NCI-H748 treated with DMSO at 0.1 percent for 48 hours (cell line): ENCODE data around the gene ATP1A4.
"Not testable (repeated sequence)": the region's sequence is repeated elsewhere in the genome, so short reads cannot be mapped to it uniquely, and the experiment has no call there.

Source experiments
- DNase-seq: peaks from one replicate; lab custom pipeline; 2025; lab: John Stamatoyannopoulos, UW

ATP1A4 gene

DNA sequence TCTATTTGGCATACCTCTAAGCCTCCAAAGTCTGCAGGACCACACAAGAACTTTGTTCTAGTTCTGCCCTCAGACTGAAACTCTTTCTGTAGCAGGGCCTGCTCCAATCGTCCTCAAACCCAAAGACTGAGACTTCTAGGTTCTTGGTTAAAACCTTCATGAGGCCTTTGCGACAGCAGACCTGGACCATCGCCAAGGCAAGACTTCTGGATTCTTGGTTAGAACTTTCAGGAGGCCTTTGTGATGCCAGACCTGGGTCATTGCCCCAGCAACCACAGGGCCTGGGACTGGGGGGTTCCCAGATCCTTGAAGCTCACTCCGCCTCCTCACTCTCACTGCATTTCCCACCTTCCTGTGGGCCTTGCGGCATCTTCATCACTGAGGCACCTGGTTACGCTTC is at the start of gene ATP1A4:
Gene ATP1A4, plus strand, starts transcription at position 301 of the 400 bp plus-strand sequence. CDS start 438 bp downstream, outside the sequence.
- no peak for DNase-seq

DNA sequence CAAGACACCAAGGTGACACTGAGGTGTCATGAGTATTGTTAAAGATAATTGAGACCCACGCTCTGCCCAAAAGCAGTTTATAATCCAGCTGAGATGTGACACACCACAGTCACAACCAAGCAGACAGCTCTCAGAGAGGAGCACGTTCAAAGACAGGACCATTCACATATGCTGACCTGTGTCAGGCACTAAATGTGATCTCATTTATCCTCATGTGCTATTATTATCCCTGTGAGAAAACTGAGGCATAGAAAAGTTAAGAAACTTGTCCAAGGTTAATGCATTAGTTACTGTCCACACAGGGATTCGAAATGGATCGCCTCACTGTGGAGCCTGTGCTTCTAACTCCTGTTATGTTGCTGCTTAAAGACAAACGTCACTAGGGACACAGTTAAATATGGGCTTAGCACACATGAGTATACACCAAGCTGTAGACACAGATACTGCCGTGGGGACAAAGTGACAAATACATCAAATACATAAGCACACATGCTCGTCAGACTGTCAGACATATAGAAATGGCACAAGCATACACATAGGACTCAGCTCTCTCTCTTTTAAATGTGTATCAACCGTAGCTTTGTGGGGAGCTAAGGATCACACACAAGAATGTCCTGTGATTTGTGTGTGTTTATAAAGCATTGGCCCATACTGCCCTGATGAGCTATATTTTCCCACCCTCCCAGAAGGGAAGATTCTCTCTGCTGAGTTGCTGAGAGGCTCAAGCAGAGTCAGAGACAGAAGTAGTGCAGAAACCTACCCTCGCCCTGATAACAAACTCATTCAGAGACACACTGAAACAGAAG is 49.5 kb upstream of the ATP1A4 start:
- no peak for DNase-seq

DNA sequence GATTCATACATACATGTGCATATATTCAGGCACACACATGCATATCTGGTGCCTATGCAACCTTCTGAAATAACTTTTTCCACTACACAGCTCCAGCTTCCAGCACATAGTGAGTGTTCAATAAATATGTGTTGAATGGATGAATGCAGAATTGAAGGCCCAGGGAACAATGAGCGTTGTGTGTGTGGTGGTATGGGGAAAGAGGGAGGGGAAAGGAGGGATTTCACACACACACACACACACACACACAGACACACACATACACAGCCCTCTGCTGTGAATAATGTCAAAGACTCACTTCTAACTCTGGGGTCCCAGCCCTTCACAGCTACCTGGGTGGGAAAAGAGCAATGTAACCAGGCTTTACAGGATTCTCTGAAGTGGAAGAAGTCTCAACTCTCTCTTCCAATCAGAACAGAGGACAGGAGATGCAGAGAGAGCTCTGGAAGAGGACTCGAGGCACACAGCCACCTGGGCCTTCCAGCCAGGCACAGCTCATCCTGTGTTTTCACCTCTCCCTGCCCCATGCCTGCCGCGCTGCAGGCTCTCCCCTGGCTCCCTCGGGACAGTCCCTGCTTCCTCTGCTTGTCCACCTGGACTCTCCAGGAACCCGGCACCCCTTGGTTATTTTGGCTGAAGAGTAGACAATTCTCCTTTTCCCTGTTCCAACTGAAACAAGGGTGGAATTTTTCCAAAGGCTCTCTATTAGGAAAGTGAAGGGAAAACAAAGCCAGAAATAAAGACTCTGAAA is 47.6 kb upstream of the ATP1A4 start:
- DNase-seq, result no peak

DNA sequence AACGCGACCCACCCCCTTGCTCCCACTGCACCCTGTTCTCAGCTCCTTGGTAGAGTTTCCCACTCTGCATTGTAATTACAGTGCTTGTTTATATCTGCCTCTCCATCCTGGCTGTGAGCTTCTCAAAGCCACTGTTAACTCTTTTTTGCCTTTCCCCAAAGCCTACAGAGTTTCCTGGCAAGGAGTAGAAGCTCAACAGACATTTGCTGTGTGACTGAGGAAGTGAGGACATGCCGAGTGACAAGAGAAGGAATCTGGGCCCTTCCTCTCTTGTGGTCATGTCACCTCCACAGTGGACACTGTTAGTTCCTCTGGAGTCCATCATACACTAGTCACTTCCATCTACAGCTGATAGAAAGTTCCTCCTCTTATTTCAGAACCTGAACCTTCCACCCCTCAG is 46.9 kb upstream of the ATP1A4 start:
- DNase-seq, result no peak

DNA sequence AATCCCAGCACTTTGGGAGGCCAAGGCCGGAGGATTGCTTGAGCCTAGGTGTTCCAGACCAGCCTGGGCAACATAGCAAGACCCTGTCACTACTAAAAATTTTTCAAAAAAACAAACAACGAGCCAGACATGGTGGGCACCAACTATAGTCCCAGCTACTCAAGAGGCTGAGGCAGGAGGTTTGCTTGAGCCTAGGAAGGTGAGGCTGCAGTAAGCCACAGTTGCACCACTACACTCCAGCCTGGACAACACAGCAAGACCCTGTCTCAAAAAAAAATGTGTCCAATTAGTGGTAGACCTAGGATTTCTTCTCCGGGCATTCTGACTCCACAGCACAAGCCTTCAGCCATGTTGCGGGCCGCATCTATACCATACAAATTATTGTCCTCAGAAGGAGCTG is 46.2 kb upstream of the ATP1A4 start:
- no peak for DNase-seq

DNA sequence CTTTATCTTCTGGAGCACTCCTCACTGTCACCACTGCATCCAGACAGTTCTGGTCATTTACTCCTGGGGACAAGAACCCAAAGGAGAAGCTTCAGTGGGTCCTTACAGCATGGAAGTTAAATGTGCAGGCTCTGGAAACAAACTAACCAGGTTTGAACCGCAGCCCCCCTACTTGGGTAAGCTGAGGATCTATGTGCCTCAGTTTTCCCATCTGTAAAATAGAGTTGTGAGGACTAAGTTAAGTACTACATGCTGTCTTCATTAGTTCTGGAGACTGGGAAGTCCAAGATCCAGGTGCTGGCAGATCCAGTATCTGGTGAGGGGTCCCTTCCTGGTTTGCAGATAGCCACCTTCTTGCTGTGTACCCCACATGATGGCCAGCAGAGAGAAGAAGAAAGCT is 43.9 kb upstream of the ATP1A4 start:
- DNase-seq, result no peak

DNA sequence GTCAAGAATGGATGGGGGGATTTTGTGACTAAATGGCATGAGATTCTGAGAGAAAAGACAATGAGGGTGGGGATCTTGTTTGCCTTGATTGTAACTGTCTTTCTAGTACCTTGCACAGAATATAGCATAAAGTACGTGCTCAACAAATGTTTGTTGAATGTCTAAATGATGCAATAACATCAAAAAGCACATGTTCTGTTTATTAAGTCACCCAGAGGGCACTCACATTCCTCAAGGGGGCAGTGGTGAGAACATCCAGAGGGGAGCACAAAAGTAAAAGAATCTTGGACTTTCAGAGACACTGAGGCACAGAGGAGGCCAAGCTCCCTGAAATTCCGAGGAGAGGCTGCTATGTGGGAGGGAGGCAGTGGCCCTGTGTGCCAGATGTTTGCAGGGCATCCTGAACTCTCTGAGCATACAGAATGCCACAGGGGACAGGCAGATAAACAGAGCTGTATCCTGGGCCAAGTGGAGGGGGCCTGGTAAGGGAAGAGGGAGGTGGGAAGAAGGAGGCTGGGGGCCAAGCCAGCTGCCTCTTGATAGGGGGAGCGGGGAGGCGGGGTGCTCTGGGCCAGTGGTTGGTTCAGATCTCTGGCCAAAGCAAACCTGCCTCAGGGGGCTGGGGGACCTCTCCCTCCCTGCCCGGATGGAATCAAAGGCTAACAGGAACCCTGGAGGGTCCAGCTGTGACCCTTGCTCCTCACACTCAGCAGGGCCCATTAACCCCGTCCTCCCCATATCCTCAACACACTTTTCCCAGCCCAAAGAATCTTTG is 42.3 kb upstream of the ATP1A4 start:
- DNase-seq, result no peak

DNA sequence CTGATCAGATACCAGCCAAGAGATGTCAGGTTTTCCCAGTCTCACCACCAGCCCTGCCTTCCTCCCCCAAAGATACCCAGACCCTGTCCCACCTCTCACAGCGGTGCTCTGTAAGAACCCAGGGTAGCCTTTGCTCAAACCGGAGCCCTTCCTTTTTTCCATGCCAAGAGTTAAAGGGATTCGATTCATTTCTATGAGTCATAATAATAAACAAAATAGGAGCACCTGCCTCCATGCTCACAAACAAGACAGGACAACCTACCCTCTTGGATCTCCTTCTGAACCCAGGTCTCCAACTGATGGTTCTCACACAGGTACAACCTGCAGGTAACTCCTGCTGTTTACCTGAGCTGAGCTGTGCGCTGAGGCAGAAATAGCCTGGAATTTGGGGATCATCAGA is 41.7 kb upstream of the ATP1A4 start:
- DNase-seq, result no peak

DNA sequence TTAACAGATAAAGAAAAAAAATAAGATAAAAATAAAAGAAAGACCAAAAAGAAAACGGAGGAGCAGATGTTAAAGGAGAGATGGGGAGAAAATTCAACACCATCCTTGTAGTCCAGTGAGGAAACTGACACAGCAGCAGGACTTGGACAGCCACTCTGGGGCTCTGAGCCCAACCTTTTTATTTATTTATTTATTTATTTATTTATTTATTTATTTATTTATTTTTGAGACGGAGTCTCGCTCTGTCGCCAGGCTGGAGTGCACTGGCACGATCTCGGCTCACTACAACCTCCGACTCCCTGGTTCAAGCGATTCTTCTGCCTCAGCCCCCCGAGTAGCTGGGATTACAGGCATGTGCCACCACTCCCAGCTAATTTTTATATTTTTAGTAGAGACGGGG is 39.9 kb upstream of the ATP1A4 start:
- not testable (repeated sequence) for DNase-seq

DNA sequence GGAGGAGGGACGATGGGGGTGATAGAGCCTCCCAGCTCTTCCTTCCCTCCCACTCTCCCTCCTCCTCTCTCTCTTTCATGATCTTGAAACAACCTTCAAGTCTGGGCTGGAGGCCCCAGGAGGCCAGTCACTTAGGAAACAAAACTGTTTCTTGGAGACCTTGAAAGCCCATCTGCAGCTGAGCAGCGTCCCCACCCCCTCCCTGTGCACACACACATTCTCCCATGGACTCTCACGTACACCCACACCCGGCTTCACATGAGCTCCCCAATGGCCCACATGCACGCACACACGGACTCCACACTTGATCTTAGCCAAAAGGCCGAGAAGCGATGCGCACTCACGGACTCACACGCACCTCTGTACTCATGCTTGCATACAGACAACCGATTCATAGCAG is 39.0 kb upstream of the ATP1A4 start:
- DNase-seq, result no peak

DNA sequence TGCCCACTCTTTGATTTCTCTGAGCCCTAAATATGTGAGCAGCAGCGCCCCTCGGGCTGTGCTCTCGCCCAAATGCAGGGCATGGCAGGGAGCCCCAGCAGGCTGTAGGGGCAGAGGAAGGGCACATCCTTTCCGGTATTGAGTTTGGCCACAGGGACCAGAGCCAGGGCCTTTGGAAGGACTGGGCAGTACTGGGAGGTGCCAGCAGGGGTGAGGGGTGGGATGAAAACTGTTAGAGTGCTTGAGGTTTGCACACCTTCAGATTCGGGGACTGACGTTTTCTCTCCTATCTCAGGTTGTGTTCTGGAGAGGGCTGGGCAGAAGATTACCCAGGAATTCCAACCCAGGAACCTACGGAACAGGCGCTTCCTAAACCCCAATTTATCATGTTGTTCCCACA is 38.0 kb upstream of the ATP1A4 start:
- DNase-seq, result no peak

DNA sequence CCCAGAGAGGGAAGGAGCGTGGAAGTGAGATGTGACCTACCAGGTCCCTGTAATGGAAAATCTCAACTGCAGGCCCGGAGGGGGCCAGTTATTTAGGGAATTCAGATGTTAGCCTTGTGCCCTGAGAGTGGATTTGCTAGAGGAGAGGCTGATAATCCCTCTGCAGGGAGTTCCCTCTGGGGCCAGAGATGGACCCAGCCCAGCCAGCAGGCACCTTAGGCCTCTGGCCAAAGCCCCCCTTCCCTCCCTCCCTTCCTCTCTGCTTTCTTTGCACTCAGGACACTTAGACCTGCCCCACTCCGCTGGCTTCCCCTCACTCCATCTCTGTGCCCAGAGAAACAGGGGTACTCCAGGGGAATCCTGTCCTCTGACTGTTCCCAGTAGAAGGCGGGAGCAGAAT is 37.3 kb upstream of the ATP1A4 start:
- no peak for DNase-seq

DNA sequence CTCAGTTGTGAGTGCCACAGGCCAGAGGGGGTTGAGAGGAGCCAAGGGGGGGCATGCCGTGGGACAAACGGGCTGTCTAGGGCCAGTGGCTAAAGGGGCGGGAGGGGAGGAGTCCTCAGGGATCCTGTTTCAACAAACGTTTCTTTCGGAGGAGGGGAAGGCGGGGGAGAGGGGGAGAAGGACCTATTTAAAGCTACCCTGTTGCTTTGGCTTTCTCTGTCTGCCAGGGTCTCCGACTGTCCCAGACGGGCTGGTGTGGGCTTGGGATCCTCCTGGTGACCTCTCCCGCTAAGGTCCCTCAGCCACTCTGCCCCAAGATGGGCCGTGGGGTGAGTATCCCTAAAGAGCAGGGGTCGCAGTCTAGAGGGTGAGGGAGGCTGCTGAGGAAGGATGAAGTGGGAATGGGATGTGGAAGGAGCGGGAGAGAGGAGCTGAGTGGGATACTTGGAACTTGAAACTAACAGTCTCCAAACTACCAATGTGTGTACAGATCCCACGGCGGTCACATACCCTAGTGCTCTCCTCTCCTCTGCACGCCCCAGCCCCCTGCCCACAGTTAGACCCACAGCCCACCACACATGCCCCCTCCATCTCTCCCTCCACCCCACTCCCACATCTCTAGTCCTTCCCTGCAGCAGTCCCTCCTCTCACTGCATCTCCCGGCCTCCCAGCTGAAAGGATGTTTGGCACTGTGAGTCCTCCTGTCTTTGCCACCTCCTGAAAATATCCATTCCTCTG is 35.7 kb upstream of the ATP1A4 start, which contains the start of gene ATP1A2:
Gene ATP1A2, plus strand, starts transcription at position 215 of the 738 bp plus-strand sequence. Its CDS starts 103 bp downstream, at position 318.
- no peak for DNase-seq

DNA sequence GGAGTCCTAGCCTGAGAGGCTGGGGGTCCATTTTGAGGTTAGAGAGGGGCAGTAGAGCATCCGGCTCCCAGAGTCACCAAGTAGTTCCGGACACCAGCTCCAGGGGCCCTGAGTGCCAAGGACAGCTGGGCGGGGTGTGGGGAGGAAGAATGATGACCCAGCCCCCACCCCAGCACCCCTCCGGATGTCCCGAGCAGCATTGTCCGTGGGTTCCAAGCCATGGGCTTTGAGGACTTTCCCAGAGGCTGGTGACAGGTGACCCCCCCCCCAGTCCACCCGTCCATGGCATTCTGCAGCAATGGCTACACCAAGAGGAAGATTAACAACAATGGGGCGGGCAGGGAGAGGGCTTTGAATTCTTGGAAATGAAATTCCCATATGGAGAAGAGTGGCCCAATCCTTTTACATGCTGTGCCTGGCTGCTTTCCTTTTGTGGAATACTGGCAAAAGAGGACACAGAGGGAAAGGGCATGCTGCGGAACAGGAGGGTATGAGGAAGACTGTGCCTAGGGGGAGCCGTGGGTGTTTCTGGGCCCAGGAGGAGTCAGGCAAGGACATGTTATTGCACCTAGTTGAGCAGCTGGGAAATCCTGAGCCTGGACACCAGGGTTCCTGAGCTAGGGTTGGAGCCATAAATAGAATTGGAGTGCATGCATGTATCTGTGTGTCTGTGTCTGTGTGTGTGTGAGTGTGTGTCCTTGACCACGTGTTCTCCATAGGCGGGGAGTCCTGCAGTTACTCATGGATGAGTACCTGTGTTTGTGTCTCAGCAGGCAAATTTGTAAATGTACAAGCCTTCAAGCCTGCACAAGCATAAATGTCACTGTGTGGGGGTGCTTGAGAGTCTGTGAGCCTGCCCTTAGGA is 34.9 kb upstream of the ATP1A4 start:
- DNase-seq, result no peak

DNA sequence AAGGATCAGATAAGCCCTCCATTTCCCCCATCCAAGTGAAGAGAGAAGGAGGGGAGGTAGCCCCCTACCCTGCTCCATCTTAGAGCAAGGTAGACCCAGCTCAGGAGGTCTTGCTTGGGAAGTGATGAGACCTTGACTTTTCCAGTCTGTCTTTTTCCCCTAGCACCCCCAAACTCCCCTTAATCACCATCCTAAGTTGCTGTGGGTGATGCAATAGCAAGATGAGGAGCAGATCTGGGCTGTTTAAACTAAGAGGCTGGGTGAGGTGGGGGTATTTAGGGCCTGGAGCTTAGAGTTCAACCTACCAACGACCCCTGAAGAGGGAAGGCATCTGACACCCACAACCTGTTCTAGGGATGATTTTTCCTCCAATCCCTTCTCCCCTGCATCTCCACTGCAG is 34.1 kb upstream of the ATP1A4 start:
- no peak for DNase-seq

DNA sequence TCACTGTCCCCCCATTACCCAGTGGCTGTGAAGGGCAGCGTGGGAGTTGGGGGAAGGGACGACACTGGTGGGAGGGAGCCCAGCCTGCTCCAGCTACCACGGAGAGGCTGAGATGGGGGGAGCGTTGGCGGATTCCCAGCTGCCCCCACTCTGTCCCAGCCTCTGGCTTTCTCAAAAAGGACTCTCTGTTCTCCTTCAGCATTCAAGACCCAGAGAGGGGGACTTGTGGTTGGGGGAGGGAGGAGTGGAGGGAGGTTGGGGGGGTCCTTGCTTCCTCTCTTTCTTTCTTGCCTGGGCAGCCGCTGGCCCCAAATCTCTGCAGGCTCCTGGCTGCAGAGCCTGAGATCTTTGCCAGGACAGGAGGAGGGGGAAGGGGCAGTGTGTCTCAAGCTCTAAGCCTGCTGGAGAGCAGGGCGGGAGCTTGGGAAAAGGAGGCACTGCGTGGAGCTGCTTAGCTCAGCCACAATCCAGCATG is 33.7 kb upstream of the ATP1A4 start:
- no peak for DNase-seq

DNA sequence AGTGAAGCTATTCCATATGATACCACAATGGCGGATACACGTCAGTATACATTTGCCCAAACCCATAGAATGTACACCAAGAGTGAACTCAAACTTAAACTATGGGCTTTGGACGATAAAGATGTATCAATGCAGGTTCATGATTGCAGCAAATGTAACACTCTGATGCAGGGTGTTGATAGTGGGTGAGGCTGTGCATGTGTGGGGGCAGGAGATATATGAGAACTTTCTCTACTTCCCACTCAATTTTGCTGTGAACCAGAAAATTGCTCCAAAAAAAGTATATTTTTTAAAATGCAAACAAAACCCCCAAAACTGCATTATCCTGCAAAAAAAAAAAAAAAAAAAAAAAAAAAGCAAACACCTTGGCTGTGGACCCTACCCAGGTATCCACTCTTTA is 32.5 kb upstream of the ATP1A4 start:
- DNase-seq, result no peak

DNA sequence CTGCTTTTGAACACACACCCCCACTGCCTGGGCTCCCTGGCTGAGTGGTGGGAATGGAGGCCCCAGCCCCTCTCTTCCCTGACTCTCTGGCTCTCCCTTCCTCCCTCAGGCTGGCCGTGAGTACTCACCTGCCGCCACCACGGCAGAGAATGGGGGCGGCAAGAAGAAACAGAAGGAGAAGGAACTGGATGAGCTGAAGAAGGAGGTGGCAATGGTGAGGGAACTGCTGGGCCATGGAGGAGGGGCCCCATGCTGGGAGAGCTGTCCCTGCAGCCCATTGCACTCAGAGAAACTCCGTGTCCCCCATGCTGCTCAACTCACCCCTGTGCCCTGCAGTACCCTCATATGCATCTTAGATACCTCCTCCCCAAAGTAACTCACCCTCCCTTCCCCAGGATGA is 30.6 kb upstream of the ATP1A4 start:
- DNase-seq, result no peak

DNA sequence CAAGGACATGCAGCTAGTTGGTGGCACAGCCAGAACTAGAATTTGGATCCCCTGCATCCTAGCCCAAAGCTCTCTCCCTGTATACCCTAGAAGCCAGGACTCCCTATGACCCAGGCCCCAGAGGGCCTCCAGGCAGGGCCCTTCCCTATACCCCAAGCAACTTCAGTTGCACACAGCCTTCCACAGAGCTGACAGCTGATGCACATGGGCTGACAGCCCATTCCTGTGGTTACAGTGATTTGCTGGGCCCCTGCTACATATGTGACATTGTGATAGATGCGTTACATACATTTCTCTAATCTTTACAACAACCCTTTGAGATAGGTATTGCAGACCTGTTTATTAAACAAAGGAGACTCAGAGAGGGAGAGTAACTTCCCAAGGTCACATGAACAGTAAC is 30.0 kb upstream of the ATP1A4 start:
- DNase-seq, result no peak

DNA sequence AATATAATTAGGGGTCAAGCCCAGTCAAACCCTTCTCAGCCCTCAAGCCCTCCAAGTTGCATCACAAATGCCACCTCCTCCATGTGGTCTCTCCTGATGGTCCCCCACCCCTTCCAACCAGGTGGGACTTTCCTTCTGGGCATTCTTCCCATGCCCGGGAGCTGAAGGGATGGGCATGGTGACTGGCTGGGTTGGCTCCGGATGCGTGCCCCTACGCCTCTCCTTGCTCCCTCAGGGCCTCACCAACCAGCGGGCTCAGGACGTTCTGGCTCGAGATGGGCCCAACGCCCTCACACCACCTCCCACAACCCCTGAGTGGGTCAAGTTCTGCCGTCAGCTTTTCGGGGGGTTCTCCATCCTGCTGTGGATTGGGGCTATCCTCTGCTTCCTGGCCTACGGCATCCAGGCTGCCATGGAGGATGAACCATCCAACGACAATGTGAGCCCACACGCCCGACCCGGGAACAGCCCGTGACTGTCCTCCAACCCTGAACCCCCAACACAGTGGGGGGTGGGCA is 28.4 kb upstream of the ATP1A4 start:
- DNase-seq, result no peak

DNA sequence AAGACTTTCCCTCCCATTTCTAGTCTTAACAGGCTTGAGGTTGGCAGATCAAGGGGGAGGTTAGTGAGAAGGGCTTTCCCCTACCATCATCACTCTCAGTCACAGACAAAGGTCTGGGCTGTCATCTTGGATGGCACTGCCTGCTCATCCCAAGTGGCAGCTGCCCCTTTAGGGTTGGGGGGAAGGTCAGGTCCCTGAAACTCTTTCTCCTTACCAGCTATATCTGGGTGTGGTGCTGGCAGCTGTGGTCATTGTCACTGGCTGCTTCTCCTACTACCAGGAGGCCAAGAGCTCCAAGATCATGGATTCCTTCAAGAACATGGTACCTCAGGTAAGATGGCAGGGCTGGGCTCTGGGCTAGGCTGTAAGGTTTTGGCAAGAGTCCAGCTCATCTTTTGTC is 27.7 kb upstream of the ATP1A4 start:
- DNase-seq, result no peak
